ENCODE data around the gene RXRB. TPM values are rescaled to one million over a fixed set of nuclear protein-coding genes. Genes with fewer than 3 reads are reported as not detected.

Gene RXRB
- total and polyA plus RNA-seq, 2 donors (not counting 3 experiments of a cell fraction or from before 2014, with no cell fraction given), result 43.4 to 44.4 TPM

DNA sequence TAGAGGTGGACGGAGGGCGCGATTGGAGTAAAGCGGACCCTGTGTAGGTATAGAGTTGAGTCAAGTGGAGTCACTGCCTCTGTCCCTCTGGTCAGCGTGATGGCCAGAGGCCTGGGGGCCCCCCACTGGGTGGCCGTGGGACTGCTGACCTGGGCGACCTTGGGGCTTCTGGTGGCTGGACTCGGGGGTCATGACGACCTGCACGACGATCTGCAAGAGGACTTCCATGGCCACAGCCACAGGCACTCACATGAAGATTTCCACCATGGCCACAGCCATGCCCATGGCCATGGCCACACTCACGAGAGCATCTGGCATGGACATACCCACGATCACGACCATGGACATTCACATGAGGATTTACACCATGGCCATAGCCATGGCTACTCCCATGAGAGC, 681 bp upstream of the RXRB start:
- Histone ChIP-seq H3K4me3 (replicated peaks in 1 of 3; ENCODE audit: insufficient read depth in 1 of 3, low read depth in 1 of 3, low read length in 3 of 3) (peak overlapping the region; percentile 75 to 92 (median 76)), H2AFZ (ENCODE audit: low read depth, low read length) (no peak overlapping the region), H3K4me2 (ENCODE audit: insufficient read depth, low read length) (peak overlapping the region; percentile 95), H3K9me3 (replicated peaks; ENCODE audit: control insufficient read depth, insufficient read depth, low read length) (no peaks in the 10 kb centered on the region), H3K79me2 (ENCODE audit: control insufficient read depth, insufficient read depth, low read length) (peaks cover 40% of the 10 kb centered on the region), H3K9me1 (replicated peaks; ENCODE audit: control insufficient read depth, extremely low read depth, insufficient read depth, low read length) (no peaks in the 10 kb centered on the region), H3K36me3 (ENCODE audit: control insufficient read depth in 2 of 2, extremely low read depth in 1 of 2, insufficient read depth in 2 of 2, low read length in 2 of 2) (peaks cover 12 to 21% of the 10 kb centered on the region in 2 experiments), H3K27ac (ENCODE audit: insufficient read depth, low read depth, low read length) (peak overlapping the region; percentile 89), H4K20me1 (replicated peaks; ENCODE audit: control insufficient read depth, extremely low read depth, insufficient read depth, low read length) (no peaks in the 10 kb centered on the region), H3K27me3 (ENCODE audit: control insufficient read depth in 2 of 2, insufficient read depth in 2 of 2, low read length in 2 of 2) (no peaks in the 10 kb centered on the region), H3K4me1 (ENCODE audit: control insufficient read depth, extremely low read depth, insufficient read depth, low read length) (peaks cover 30% of the 10 kb centered on the region), H3K9ac (replicated peaks; ENCODE audit: extremely low read depth, insufficient read depth, low read length) (peak overlapping the region; percentile 99)
- dilution Hi-C loops (cut with MboI; ENCODE audit: extremely low pct_ligation_motif_present, low sequenced_read_pairs) (no loop called here), intact Hi-C loops (cut with micrococcal nuclease) (loop anchor here (2.0 to 5.0 kb wide), 3 partner anchors 72 to 229 kb away; partner anchors contain the start of genes RPS18 and TAPBP)
- BruUV-seq (replicated peaks), result TSS peak; percentile 57
- CTCF ChIA-PET, result no interaction called here
- FAIRE-seq (peak; percentile 38), DNase-seq (ENCODE audit: low read depth, low spot score) (no peak)
- TF ChIP-seq, protein P1, sequence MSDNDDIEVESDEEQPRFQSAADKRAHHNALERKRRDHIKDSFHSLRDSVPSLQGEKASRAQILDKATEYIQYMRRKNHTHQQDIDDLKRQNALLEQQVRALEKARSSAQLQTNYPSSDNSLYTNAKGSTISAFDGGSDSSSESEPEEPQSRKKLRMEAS (IDR thresholded peaks at IDR 0.05; ENCODE audit: insufficient read depth, insufficient read length), result no peak
- TF ChIP-seq FOS (IDR thresholded peaks at IDR 0.05; ENCODE audit: borderline replicate concordance, insufficient read depth, low read length), result no peak
- TF ChIP-seq MYC (IDR thresholded peaks at IDR 0.05; ENCODE audit: low read depth, low read length), result no peak
- no peak for TF ChIP-seq POLR2AphosphoS5 (IDR thresholded peaks at IDR 0.05; ENCODE audit: insufficient read depth, low read depth, low read length)
- TF ChIP-seq EZH2 (IDR thresholded peaks at IDR 0.05; ENCODE audit: borderline replicate concordance, low read depth, low read length, severe bottlenecking), result no peak
- no peak for TF ChIP-seq POLR2A (IDR thresholded peaks at IDR 0.05; ENCODE audit: low read depth, low read length)
- TF ChIP-seq, protein P2, sequence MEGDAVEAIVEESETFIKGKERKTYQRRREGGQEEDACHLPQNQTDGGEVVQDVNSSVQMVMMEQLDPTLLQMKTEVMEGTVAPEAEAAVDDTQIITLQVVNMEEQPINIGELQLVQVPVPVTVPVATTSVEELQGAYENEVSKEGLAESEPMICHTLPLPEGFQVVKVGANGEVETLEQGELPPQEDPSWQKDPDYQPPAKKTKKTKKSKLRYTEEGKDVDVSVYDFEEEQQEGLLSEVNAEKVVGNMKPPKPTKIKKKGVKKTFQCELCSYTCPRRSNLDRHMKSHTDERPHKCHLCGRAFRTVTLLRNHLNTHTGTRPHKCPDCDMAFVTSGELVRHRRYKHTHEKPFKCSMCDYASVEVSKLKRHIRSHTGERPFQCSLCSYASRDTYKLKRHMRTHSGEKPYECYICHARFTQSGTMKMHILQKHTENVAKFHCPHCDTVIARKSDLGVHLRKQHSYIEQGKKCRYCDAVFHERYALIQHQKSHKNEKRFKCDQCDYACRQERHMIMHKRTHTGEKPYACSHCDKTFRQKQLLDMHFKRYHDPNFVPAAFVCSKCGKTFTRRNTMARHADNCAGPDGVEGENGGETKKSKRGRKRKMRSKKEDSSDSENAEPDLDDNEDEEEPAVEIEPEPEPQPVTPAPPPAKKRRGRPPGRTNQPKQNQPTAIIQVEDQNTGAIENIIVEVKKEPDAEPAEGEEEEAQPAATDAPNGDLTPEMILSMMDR (IDR thresholded peaks at IDR 0.05; ENCODE audit: extremely low read depth in 1 of 2, insufficient read depth in 1 of 2, low read depth in 1 of 2, low read length in 2 of 2), result no peak
- POLR2A ChIA-PET, result no interaction called here
